ENCODE results near the gene TRAK2. TPM values are rescaled to one million over a fixed set of nuclear protein-coding genes. Genes with fewer than 3 reads are reported as not detected.
"Not testable (repeated sequence)": the region's sequence is repeated elsewhere in the genome, so short reads cannot be mapped to it uniquely, and the experiment has no call there.

Gene TRAK2
- polyA plus RNA-seq, 2 donors = 5.2 to 9.3 TPM

DNA sequence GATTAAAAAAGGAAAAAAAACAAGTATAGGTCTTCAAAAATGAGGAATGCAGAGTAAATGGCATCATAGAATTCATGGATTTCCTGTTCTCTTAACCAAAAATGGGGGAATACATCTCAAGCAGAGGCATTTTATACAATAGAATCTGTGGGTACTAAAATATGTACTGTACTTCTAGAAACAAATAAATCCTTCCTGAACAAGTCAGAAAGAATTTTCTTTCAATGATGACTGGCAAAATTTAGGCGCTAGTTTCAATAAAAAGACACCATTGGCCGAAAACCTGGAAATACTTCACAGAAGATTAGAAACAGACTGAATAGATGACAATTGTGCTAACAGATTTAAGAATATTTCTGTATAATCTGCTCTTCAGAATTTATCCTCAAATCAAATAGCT lies 15.1 kb downstream of the TRAK2 start:
- H3K4me3 ChIP-seq (ENCODE audit: low read depth in 1 of 2, low read length in 2 of 2) = no peak overlapping the region
- no peak overlapping the region for H3K27ac ChIP-seq (ENCODE audit: low read depth in 2 of 2, low read length in 1 of 2)
- H3K9me3 ChIP-seq (ENCODE audit: control insufficient read depth in 2 of 2, insufficient read depth in 1 of 2, low read depth in 1 of 2, low read length in 1 of 2) = no peaks in the 10 kb centered on the region
- WGBS, 2 donors = 93 to 95% methylated on average over 2 of the region's 2 CpGs
- no peaks in the 10 kb centered on the region for H3K36me3 ChIP-seq (ENCODE audit: control insufficient read depth in 2 of 2, insufficient read depth in 2 of 2, low read length in 1 of 2)
- no peaks in the 10 kb centered on the region for H3K27me3 ChIP-seq (ENCODE audit: control insufficient read depth in 1 of 2, insufficient read depth in 2 of 2, low read length in 2 of 2)
- H3K4me1 ChIP-seq (ENCODE audit: control insufficient read depth in 2 of 2, insufficient read depth in 2 of 2, low read length in 1 of 2) = peaks cover 0 to 2% of the 10 kb centered on the region in 2 donors

DNA sequence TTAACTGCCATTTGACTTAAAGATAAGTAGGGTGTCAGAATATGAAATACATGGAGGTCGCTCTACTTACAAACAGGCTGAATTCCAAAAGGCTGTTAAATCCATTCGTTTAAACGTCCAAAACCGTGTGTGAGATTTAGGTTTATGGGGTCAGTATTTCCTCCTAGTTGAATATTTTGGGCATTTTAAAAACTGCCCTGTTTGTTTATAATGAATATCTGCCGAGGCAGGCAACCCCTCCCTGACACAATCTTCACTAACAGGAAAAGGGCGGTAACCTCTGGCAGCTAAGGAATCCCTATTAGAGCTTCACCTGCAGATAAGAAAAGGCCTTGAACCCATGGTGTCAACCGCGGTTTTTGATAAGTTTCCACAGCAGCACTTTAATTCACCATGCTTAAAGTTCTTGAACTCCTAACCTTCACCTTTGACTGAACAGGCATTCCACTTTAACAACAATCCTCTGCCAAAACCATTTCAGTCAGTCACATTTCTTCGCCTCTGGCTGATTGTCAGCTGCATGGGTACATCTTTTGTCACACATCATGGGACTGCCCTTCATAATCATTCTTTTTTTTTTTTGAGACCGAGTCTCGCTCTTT lies 17.8 kb downstream of the TRAK2 start:
- peaks cover 0 to 2% of the 10 kb centered on the region in 2 donors for H3K4me1 ChIP-seq (ENCODE audit: control insufficient read depth in 2 of 2, insufficient read depth in 2 of 2, low read length in 1 of 2)
- WGBS, 2 donors = 56 to 62% methylated on average over 11 of the region's 11 CpGs

DNA sequence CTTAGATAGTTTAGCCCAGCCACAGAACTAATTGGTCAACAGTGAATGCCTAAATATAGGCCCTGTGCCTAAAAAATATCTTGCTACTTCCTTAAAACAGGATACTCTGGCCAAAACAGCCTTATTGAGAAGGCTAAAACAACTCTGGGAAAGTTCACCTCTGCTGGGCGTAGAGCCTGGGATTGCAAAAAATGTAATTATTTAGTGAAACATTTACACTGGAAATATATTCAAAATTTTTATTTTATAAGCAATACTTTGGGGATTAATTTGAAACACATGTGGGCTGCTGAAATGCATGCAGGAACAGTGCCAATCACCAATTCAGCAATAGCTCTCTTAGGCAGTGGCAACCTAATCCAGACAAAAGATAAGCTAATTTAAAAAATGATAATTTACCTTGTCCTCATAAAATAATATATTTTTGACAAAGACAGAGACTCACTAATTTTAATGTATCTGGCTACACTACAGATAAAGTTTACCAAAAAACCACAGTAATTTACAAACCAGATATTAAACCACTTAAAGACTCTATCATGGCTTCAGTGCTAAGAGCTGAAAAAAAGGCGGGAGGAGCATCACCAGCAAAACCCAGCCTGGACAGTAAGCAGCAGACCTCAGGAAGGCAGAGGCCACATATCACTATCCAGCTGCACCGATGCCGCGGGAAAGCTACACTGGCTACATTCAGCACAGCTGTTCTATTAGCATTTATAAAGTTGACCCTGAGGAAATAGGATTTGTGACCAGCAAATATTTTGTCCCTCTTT lies 18.5 kb downstream of the TRAK2 start:
- Histone ChIP-seq H3K36me3 (ENCODE audit: control insufficient read depth in 2 of 2, insufficient read depth in 2 of 2, low read length in 1 of 2) (no peaks in the 10 kb centered on the region), H3K27me3 (ENCODE audit: control insufficient read depth in 1 of 2, insufficient read depth in 2 of 2, low read length in 2 of 2) (no peaks in the 10 kb centered on the region), H3K4me1 (ENCODE audit: control insufficient read depth in 2 of 2, insufficient read depth in 2 of 2, low read length in 1 of 2) (peaks cover 0 to 2% of the 10 kb centered on the region in 2 donors), H3K4me3 (ENCODE audit: low read depth in 1 of 2, low read length in 2 of 2) (no peak overlapping the region), H3K27ac (ENCODE audit: low read depth in 2 of 2, low read length in 1 of 2) (peak overlapping the region in 1 of 2 donors; percentile 22), H3K9me3 (ENCODE audit: control insufficient read depth in 2 of 2, insufficient read depth in 1 of 2, low read depth in 1 of 2, low read length in 1 of 2) (no peaks in the 10 kb centered on the region)
- WGBS, 2 donors = 62 to 69% methylated on average over 5 of the region's 5 CpGs

More for the DNA sequence above, 17.8 kb downstream of the TRAK2 start:
- Histone ChIP-seq H3K36me3 (ENCODE audit: control insufficient read depth in 2 of 2, insufficient read depth in 2 of 2, low read length in 1 of 2) (no peaks in the 10 kb centered on the region), H3K27me3 (ENCODE audit: control insufficient read depth in 1 of 2, insufficient read depth in 2 of 2, low read length in 2 of 2) (no peaks in the 10 kb centered on the region), H3K27ac (ENCODE audit: low read depth in 2 of 2, low read length in 1 of 2) (no peak overlapping the region), H3K9me3 (ENCODE audit: control insufficient read depth in 2 of 2, insufficient read depth in 1 of 2, low read depth in 1 of 2, low read length in 1 of 2) (no peaks in the 10 kb centered on the region), H3K4me3 (ENCODE audit: low read depth in 1 of 2, low read length in 2 of 2) (no peak overlapping the region)

DNA sequence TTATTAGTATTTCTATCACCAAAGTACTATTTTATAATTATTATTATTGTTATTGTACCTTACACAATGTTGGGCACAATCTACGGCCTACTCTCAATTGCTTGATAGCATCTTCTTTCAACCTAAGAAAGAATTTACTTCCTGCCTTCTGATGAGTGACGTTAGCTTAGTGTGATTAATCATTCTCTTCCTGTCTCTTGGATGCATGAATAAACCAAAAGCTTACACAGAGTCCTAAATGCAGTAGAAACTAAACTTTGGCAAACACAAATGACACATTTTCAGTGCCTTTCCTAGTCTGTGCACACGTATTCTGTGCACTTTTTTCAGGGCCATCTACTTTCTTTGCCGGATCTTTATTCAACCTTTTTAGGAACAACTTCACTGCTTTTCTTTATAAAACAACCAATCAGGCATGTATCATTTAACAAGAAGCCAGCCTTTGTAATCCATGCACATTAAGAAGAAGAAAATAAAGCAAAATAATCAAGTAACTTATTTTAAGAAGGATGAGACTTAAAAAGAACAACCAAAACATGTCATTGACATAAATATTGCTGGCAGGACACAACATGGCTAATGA lies 19.1 kb downstream of the TRAK2 start:
- 24 to 30% methylated on average over 4 of the region's 4 CpGs for WGBS, 2 donors
- H3K27ac ChIP-seq (ENCODE audit: low read depth in 2 of 2, low read length in 1 of 2) = no peak overlapping the region
- H3K9me3 ChIP-seq (ENCODE audit: control insufficient read depth in 2 of 2, insufficient read depth in 1 of 2, low read depth in 1 of 2, low read length in 1 of 2) = no peaks in the 10 kb centered on the region

DNA sequence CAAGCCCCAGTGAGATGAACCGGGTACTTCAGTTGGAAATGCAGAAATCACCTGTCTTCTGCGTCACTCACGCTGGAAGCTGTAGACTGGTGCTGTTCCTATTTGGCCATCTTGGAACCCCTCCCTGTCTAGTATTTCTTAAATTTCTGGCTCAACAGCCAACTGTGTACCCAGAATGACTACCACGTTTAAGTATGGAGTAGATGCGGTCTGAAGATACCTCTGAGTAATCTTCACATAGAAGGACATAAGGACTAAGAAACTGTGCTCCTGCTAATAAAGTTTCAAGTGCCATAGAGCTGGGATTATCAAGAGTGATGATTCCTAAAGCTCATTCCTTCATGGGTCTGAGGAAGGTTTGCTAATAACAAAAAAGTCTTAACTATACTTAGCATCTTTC lies 20.4 kb downstream of the TRAK2 start:
- WGBS, 2 donors = 77 to 78% methylated on average over 5 of the region's 5 CpGs
- H3K27me3 ChIP-seq (ENCODE audit: control insufficient read depth in 1 of 2, insufficient read depth in 2 of 2, low read length in 2 of 2) = no peaks in the 10 kb centered on the region
- no peak overlapping the region for H3K27ac ChIP-seq (ENCODE audit: low read depth in 2 of 2, low read length in 1 of 2)

More for the DNA sequence above, 19.1 kb downstream of the TRAK2 start:
- H3K27me3 ChIP-seq (ENCODE audit: control insufficient read depth in 1 of 2, insufficient read depth in 2 of 2, low read length in 2 of 2) = no peaks in the 10 kb centered on the region
- H3K4me3 ChIP-seq (ENCODE audit: low read depth in 1 of 2, low read length in 2 of 2) = no peak overlapping the region
- peaks cover 0 to 2% of the 10 kb centered on the region in 2 donors for H3K4me1 ChIP-seq (ENCODE audit: control insufficient read depth in 2 of 2, insufficient read depth in 2 of 2, low read length in 1 of 2)
- no peaks in the 10 kb centered on the region for H3K36me3 ChIP-seq (ENCODE audit: control insufficient read depth in 2 of 2, insufficient read depth in 2 of 2, low read length in 1 of 2)

DNA sequence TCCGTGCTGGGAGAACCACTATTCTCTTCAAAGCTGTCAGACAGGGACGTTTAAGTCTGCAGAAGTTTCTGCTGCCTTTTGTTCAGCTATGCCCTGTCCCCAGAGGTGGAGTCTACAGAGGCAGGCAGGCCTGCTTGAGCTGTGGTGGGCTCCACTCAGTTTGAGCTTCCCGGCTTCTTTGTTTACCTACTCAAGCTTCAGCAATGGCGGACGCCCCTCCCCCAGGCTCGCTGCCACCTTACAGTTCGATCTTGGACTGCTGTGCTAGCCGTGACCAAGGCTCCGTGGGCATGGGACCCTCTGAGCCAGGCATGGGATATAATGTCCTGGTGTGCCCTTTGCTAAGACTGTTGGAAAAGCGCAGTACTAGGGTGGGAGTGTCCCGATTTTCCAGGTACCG lies 20.9 kb downstream of the TRAK2 start:
- H3K4me3 ChIP-seq (ENCODE audit: low read depth in 1 of 2, low read length in 2 of 2); H3K36me3 ChIP-seq (ENCODE audit: control insufficient read depth in 2 of 2, insufficient read depth in 2 of 2, low read length in 1 of 2); H3K27ac ChIP-seq (ENCODE audit: low read depth in 2 of 2, low read length in 1 of 2); H3K9me3 ChIP-seq (ENCODE audit: control insufficient read depth in 2 of 2, insufficient read depth in 1 of 2, low read depth in 1 of 2, low read length in 1 of 2); H3K4me1 ChIP-seq (ENCODE audit: control insufficient read depth in 2 of 2, insufficient read depth in 2 of 2, low read length in 1 of 2); H3K27me3 ChIP-seq (ENCODE audit: control insufficient read depth in 1 of 2, insufficient read depth in 2 of 2, low read length in 2 of 2): not testable (repeated sequence)
- 97 to 98% methylated on average over 12 of the region's 12 CpGs for WGBS, 2 donors

More for the DNA sequence above, 20.4 kb downstream of the TRAK2 start:
- Histone ChIP-seq H3K36me3 (ENCODE audit: control insufficient read depth in 2 of 2, insufficient read depth in 2 of 2, low read length in 1 of 2) (no peaks in the 10 kb centered on the region), H3K4me3 (ENCODE audit: low read depth in 1 of 2, low read length in 2 of 2) (no peak overlapping the region), H3K4me1 (ENCODE audit: control insufficient read depth in 2 of 2, insufficient read depth in 2 of 2, low read length in 1 of 2) (peaks cover 0 to 2% of the 10 kb centered on the region in 2 donors), H3K9me3 (ENCODE audit: control insufficient read depth in 2 of 2, insufficient read depth in 1 of 2, low read depth in 1 of 2, low read length in 1 of 2) (no peaks in the 10 kb centered on the region)

DNA sequence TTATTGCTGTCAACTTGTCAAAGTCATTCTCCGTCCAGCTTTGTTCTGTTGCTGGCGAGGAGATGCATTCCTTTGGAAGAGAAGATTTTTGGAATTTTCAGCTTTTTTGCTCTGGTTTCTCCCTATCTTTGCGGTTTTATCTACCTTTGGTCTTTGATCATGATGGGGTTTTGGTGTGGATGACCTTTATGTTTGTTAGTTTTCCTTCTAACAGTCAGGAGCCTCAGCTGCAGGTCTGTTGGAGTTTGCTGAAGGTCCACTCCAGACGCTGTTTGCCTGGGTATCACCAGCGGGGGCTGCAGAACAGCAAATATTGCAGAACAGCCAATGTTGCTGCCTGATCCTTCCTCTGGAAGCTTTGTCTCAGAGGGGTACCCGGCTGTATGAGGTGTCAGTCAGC lies 21.4 kb downstream of the TRAK2 start:
- H3K4me1 ChIP-seq (ENCODE audit: control insufficient read depth in 2 of 2, insufficient read depth in 2 of 2, low read length in 1 of 2); H3K27me3 ChIP-seq (ENCODE audit: control insufficient read depth in 1 of 2, insufficient read depth in 2 of 2, low read length in 2 of 2); H3K36me3 ChIP-seq (ENCODE audit: control insufficient read depth in 2 of 2, insufficient read depth in 2 of 2, low read length in 1 of 2); H3K4me3 ChIP-seq (ENCODE audit: low read depth in 1 of 2, low read length in 2 of 2); H3K9me3 ChIP-seq (ENCODE audit: control insufficient read depth in 2 of 2, insufficient read depth in 1 of 2, low read depth in 1 of 2, low read length in 1 of 2); H3K27ac ChIP-seq (ENCODE audit: low read depth in 2 of 2, low read length in 1 of 2): not testable (repeated sequence)
- WGBS, 2 donors = 90% methylated on average over 6 of the region's 6 CpGs

DNA sequence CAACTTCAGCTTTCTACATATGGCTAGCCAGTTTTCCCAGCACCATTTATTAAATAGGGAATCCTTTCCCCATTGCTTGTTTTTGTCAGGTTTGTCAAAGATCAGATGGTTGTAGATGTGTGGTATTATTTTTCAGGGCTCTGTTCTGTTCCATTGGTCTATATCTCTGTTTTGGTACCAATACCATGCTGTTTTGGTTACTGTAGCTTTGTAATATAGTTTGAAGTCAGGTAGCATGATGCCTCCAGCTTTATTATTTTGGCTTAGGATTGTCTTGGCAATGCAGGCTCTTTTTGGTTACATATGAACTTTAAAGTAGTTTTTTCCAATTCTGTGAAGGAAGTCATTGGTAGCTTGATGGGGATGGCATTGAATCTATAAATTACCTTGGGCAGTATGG lies 22.9 kb downstream of the TRAK2 start:
- not testable (repeated sequence) for H3K9me3 ChIP-seq (ENCODE audit: control insufficient read depth in 2 of 2, insufficient read depth in 1 of 2, low read depth in 1 of 2, low read length in 1 of 2); H3K4me1 ChIP-seq (ENCODE audit: control insufficient read depth in 2 of 2, insufficient read depth in 2 of 2, low read length in 1 of 2); H3K36me3 ChIP-seq (ENCODE audit: control insufficient read depth in 2 of 2, insufficient read depth in 2 of 2, low read length in 1 of 2); H3K27ac ChIP-seq (ENCODE audit: low read depth in 2 of 2, low read length in 1 of 2); H3K4me3 ChIP-seq (ENCODE audit: low read depth in 1 of 2, low read length in 2 of 2); H3K27me3 ChIP-seq (ENCODE audit: control insufficient read depth in 1 of 2, insufficient read depth in 2 of 2, low read length in 2 of 2)

DNA sequence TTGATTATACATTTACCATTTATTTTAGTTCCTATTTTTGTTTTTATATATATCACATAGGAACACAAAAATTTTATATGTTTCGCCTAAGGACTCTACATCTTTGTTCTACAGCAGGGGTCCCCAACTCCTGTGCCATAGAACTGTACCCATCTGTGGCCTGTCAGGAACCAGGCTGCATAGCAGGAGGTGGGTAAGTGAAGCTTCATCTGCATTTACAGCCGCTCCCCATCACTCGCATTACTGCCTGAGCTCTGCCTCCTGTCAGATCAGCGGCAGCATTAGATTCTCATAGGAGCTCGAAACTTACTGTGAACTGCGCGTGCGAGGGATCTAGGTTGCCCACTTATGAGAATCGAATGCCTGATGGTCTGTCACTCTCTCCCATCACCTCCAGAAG lies 25.3 kb downstream of the TRAK2 start:
- no peaks in the 10 kb centered on the region for H3K27me3 ChIP-seq (ENCODE audit: control insufficient read depth in 1 of 2, insufficient read depth in 2 of 2, low read length in 2 of 2)
- no peak overlapping the region for H3K27ac ChIP-seq (ENCODE audit: low read depth in 2 of 2, low read length in 1 of 2)
- H3K36me3 ChIP-seq (ENCODE audit: control insufficient read depth in 2 of 2, insufficient read depth in 2 of 2, low read length in 1 of 2) = no peaks in the 10 kb centered on the region
- 91% methylated on average over 9 of the region's 9 CpGs for WGBS, 2 donors
- H3K4me1 ChIP-seq (ENCODE audit: control insufficient read depth in 2 of 2, insufficient read depth in 2 of 2, low read length in 1 of 2) = no peaks in the 10 kb centered on the region
- no peak overlapping the region for H3K4me3 ChIP-seq (ENCODE audit: low read depth in 1 of 2, low read length in 2 of 2)
- no peaks in the 10 kb centered on the region for H3K9me3 ChIP-seq (ENCODE audit: control insufficient read depth in 2 of 2, insufficient read depth in 1 of 2, low read depth in 1 of 2, low read length in 1 of 2)

All from esophagus (tissue), 2 donors.